GM12878 (cell line): Measurements from ENCODE around the gene ZNF385D. TPM values are rescaled to one million over a fixed set of nuclear protein-coding genes. Genes with fewer than 3 reads are reported as not detected.

ENCODE experiments used
- ATAC-seq: fragments of 200-7000 bp; cut with Tn5 transposase; 3 replicates; pipeline ENCODE4 v1.9.1; 2020; ENCODE audit warnings: mild to moderate bottlenecking, moderate library complexity
- BruUV-seq: library from RNA; stranded (reverse); fragments of 400-500 nt; replicated peaks from 2 replicates; lab custom pipeline; 2021; lab: Mats Ljungman, UMichigan
- CTCF ChIA-PET: fragments of 300-600 bp; sonication (Branson Sonifier 250); formaldehyde crosslinking; extraction: SDS; loops from one replicate; lab custom pipeline; 2021; ENCODE audit warnings: inconsistent platforms; lab: Yijun Ruan, JAX
- POLR2A ChIA-PET: fragments of 350-600 bp; formaldehyde crosslinking; extraction: SDS; loops from one replicate; lab custom pipeline; 2021; ENCODE audit warnings: inconsistent platforms; lab: Charles Lee
- RAD21 ChIA-PET: fragments of 300-600 bp; sonication (Branson Sonifier 250); formaldehyde crosslinking; loops from one replicate; lab custom pipeline; 2023; ENCODE audit warnings: antibody characterized with exemption; ENCODE audit not compliant: unreplicated experiment; lab: Charles Lee
- SMC1A ChIA-PET: fragments of 300-600 bp; sonication (Branson Sonifier 250); formaldehyde crosslinking; loops from one replicate; lab custom pipeline; 2023; ENCODE audit not compliant: unreplicated experiment, uncharacterized antibody; lab: Charles Lee
- DNase-seq: peaks from one replicate; pipeline ENCODE4 v3.0.0-alpha.2; 2011; ENCODE audit warnings: low read depth, low spot score
- FAIRE-seq: peaks from 3 replicates; lab custom pipeline; 2011; peaks lifted over from hg19 to GRCh38; lab: Jason Lieb, UNC
- H2AFZ ChIP-seq: 2 replicates; pipeline ENCODE4 v1.6.0; 2011; ENCODE audit warnings: low read depth, low read length, control low read depth; ENCODE audit not compliant: control insufficient read depth
- H3K27ac ChIP-seq: 2 replicates; pipeline ENCODE4 v1.5.1; 2011; ENCODE audit warnings: control low read depth; ENCODE audit not compliant: control insufficient read depth, insufficient read depth
- H3K27me3 ChIP-seq, 2 experiments: replicated peaks in 1 of 2; 2 replicates each; pipeline versions ENCODE4 v1.6.0 to v1.6.1; 2011; ENCODE audit warnings: low read length in 1 of 2; ENCODE audit not compliant: control insufficient read depth in 2 of 2, insufficient read depth in 2 of 2
- H3K36me3 ChIP-seq, 2 experiments: 2 replicates each; pipeline ENCODE4 v1.5.1; 2011; ENCODE audit warnings: low read length in 1 of 2; ENCODE audit not compliant: control insufficient read depth in 2 of 2, insufficient read depth in 2 of 2
- H3K4me1 ChIP-seq: 2 replicates; pipeline ENCODE4 v1.6.1; 2011; ENCODE audit warnings: mild to moderate bottlenecking, low read length, moderate library complexity, mixed read lengths; ENCODE audit not compliant: control insufficient read depth, insufficient read depth
- H3K4me2 ChIP-seq: 2 replicates; pipeline ENCODE4 v1.6.0; 2011; ENCODE audit warnings: control low read depth; ENCODE audit not compliant: control insufficient read depth, insufficient read depth
- H3K4me3 ChIP-seq: fragments of 200-600 bp; sonication (generic); 2 replicates; pipeline ENCODE4 v1.5.1; 2016
- H3K79me2 ChIP-seq: 2 replicates; pipeline ENCODE4 v1.6.0; 2011; ENCODE audit warnings: low read length; ENCODE audit not compliant: control insufficient read depth, insufficient read depth
- H3K9ac ChIP-seq: 2 replicates; pipeline ENCODE4 v1.8.0; 2011; ENCODE audit warnings: low read length, control low read depth, mixed read lengths; ENCODE audit not compliant: control insufficient read depth, insufficient read depth
- H3K9me3 ChIP-seq: replicated peaks from 3 replicates; pipeline ENCODE4 v1.5.1; 2011; ENCODE audit warnings: mild to moderate bottlenecking, low read length; ENCODE audit not compliant: control insufficient read depth, insufficient read depth
- H4K20me1 ChIP-seq: 2 replicates; pipeline ENCODE4 v1.6.0; 2011; ENCODE audit not compliant: control insufficient read depth, insufficient read depth
- BCL3 ChIP-seq: IDR thresholded peaks from 2 replicates; pipeline ENCODE4 v1.6.1; 2011; ENCODE audit warnings: borderline replicate concordance, low read depth, mild to moderate bottlenecking, moderate library complexity, low read length; ENCODE audit not compliant: insufficient read depth, poor library complexity, severe bottlenecking
- BHLHE40 ChIP-seq, 2 experiments: fragments of 450-650 bp in 1 of 2; IDR thresholded peaks; 2 replicates each; pipeline ENCODE4 v1.6.1; 2011 to 2017; ENCODE audit warnings: low read depth in 2 of 2, borderline replicate concordance in 1 of 2, improper control_type of control experiment in 1 of 2, low read length in 1 of 2, mild to moderate bottlenecking in 1 of 2
- FOXK2 ChIP-seq: fragments of 450-650 bp; IDR thresholded peaks from 2 replicates; pipeline ENCODE4 v1.6.1; 2017; ENCODE audit warnings: mild to moderate bottlenecking, moderate library complexity
- HDAC2 ChIP-seq: fragments of 200-600 bp; sonication (generic); IDR thresholded peaks from 2 replicates; pipeline ENCODE4 v1.6.1; 2017
- MLLT1 ChIP-seq: fragments of 450-650 bp; IDR thresholded peaks from 2 replicates; pipeline ENCODE4 v1.6.1; 2016; ENCODE audit warnings: mild to moderate bottlenecking
- SMC3 ChIP-seq: IDR thresholded peaks from 2 replicates; pipeline ENCODE4 v1.6.1; 2011; ENCODE audit warnings: low read length, improper control_type of control experiment, borderline replicate concordance
- ZNF687 ChIP-seq: fragments of 450-650 bp; IDR thresholded peaks from 2 replicates; pipeline ENCODE4 v1.6.1; 2017; ENCODE audit warnings: mild to moderate bottlenecking, moderate library complexity
- WGBS: methylation state at CpG from one replicate; pipeline ENCODE4 v1.1.6; 2016; ENCODE audit warnings: low lambda C conversion rate; ENCODE audit not compliant: insufficient replicate concordance, insufficient coverage; ENCODE audit errors: missing lambda C conversion rate; 5-methylcytosine and 5-hydroxymethylcytosine counted together
- in situ Hi-C: fragments of 300-500 bp; cut with MboI; formaldehyde crosslinking; loops from 9 replicates; pipeline ENCODE4 v1.14.3; 2018; ENCODE audit warnings: mixed read lengths
- intact Hi-C: fragments of 100-400 bp; cut with micrococcal nuclease; formaldehyde crosslinking; loops from one replicate; pipeline ENCODE4 v1.14.2; 2022; ENCODE audit not compliant: unreplicated experiment
- polyA plus RNA-seq, 11 experiments: library from polyadenylated mRNA; depleted of rRNA in 4 of 11; unstranded in 6 of 11; stranded (reverse) in 5 of 11; fragments of >200 nt; fragmentation: Nextera tagmentation in 4 of 11; fragmentation: Illumina TruSeq in 1 of 11; extraction: Ambion mirVana in 4 of 11; extraction: Trizol in 1 of 11; gene quantifications; 1 replicate in 1 of 11; 2 replicates in 10 of 11; pipeline versions ENCODE4 v1.2.1 to v1.2.3, GENCODE V29; 2011 to 2016; ENCODE audit warnings: inconsistent platforms in 2 of 11, missing spikeins in 2 of 11, low read depth in 1 of 11
- total RNA-seq, 4 experiments: library from RNA; depleted of rRNA in 3 of 4; stranded (reverse); fragments of >200 nt in 3 of 4; fragmentation: Illumina TruSeq in 1 of 4; extraction: Trizol in 1 of 4; gene quantifications; 2 replicates each; pipeline versions ENCODE4 v1.2.1 to v1.2.3, GENCODE V29; 2013 to 2021

The ZNF385D gene
- total and polyA plus RNA-seq, 10 of the 15 experiments (the other 5 are each of a cell fraction or from before 2014, with no cell fraction given), result 0.01 to 0.62 (median 0.18) TPM; not detected in 5

GRCh38 chr3:21665444-21666100 lies 85.4 kb downstream of the ZNF385D start:
- Histone ChIP-seq H3K36me3 (no peaks in the 10 kb centered on the region), H3K4me2 (no peak overlapping the region), H3K9me3 (no peaks in the 10 kb centered on the region), H2AFZ (no peak overlapping the region), H3K9ac (no peak overlapping the region), H3K27ac (no peak overlapping the region), H3K27me3 (no peaks in the 10 kb centered on the region), H4K20me1 (no peaks in the 10 kb centered on the region), H3K4me3 (no peak overlapping the region), H3K4me1 (no peaks in the 10 kb centered on the region), H3K79me2 (no peaks in the 10 kb centered on the region)
- intact Hi-C loops, result no loop called here
- DNase-seq (no peak), ATAC-seq (no peak), FAIRE-seq (no peak)
- POLR2A ChIA-PET, result no interaction called here
- WGBS, result 3% methylated on average over 6 of the region's 6 CpGs
- CTCF ChIA-PET, result no interaction called here
- RAD21 ChIA-PET, result no interaction called here
- TF ChIP-seq MLLT1 (no peak), FOXK2 (no peak), HDAC2 (no peak), BHLHE40 (IDR thresholded peaks at IDR 0.05; ENCODE audit: borderline replicate concordance in 1 of 2, low read depth in 2 of 2, low read length in 1 of 2) (no peak), BCL3 (no peak), SMC3 (no peak), ZNF687 (no peak)
- no TSS peak for BruUV-seq
- SMC1A ChIA-PET, result no interaction called here
- in situ Hi-C loops, result no loop called here
